Islet of Langerhans (tissue), 1 donor: Measurements from ENCODE around the gene CACNA1D.
A peak's percentile ranks its signal among the peaks of the same experiment; 100 is the strongest.

Experiments
- FAIRE-seq: peaks from one replicate; lab custom pipeline; 2011; peaks lifted over from hg19 to GRCh38; lab: Jason Lieb, UNC

CACNA1D gene

GRCh38 chr3:53715815-53716483 is 221.5 kb downstream of the CACNA1D start:
- no peak for FAIRE-seq

- FAIRE-seq, result no peak
These were observed 222.6 kb downstream of the CACNA1D start for GRCh38 chr3:53716998-53717397.

- no peak for FAIRE-seq
These were observed 224.1 kb downstream of the CACNA1D start for GRCh38 chr3:53718462-53718861.

- FAIRE-seq, result no peak
These were observed 225.4 kb downstream of the CACNA1D start for GRCh38 chr3:53719796-53720195.

- peak; percentile 61 for FAIRE-seq
These were observed 227.0 kb downstream of the CACNA1D start for GRCh38 chr3:53721187-53722119.

GRCh38 chr3:53724566-53724965 is 230.2 kb downstream of the CACNA1D start:
- no peak for FAIRE-seq

- no peak for FAIRE-seq
These were observed 231.1 kb downstream of the CACNA1D start for GRCh38 chr3:53725387-53725995.

- no peak for FAIRE-seq
These were observed 232.2 kb downstream of the CACNA1D start for GRCh38 chr3:53726643-53727042.

GRCh38 chr3:53728606-53729005 is 234.2 kb downstream of the CACNA1D start:
- no peak for FAIRE-seq

GRCh38 chr3:53729159-53729558 is 234.7 kb downstream of the CACNA1D start:
- no peak for FAIRE-seq

GRCh38 chr3:53729618-53730017 is 235.2 kb downstream of the CACNA1D start:
- FAIRE-seq, result no peak

- no peak for FAIRE-seq
These were observed 236.2 kb downstream of the CACNA1D start for GRCh38 chr3:53730576-53730975.

- no peak for FAIRE-seq
These were observed 237.7 kb downstream of the CACNA1D start for GRCh38 chr3:53731934-53732624.

GRCh38 chr3:53733446-53733845 is 239.0 kb downstream of the CACNA1D start:
- FAIRE-seq, result no peak

- no peak for FAIRE-seq
These were observed 245.6 kb downstream of the CACNA1D start for GRCh38 chr3:53739966-53740365.

GRCh38 chr3:53740956-53741355 is 246.5 kb downstream of the CACNA1D start:
- no peak for FAIRE-seq

- FAIRE-seq, result peak; percentile 87
These were observed 249.9 kb downstream of the CACNA1D start for GRCh38 chr3:53744351-53744750.

GRCh38 chr3:53747559-53747958 is 253.1 kb downstream of the CACNA1D start:
- no peak for FAIRE-seq

GRCh38 chr3:53748512-53749271 is 254.3 kb downstream of the CACNA1D start:
- no peak for FAIRE-seq

- no peak for FAIRE-seq
These were observed 255.0 kb downstream of the CACNA1D start for GRCh38 chr3:53749448-53749847.
